HL-60 (cell line): ENCODE data around the gene GPR149.

Experiments used
- GABPA ChIP-seq: IDR thresholded peaks from 2 replicates; pipeline ENCODE4 v1.6.1; 2012; ENCODE audit warnings: low read depth
- POLR2AphosphoS5 ChIP-seq: IDR thresholded peaks from 2 replicates; pipeline ENCODE4 v1.6.1; 2012; ENCODE audit warnings: low read depth
- TF ChIP-seq, protein P1 (sequence below): IDR thresholded peaks from one replicate; pipeline ENCODE4 v1.5.1; 2011; ENCODE audit warnings: low read length, control low read depth, inconsistent platforms; ENCODE audit not compliant: insufficient read depth
- TF ChIP-seq, protein P2 (sequence below): IDR thresholded peaks from 2 replicates; pipeline ENCODE4 v1.6.1; 2012; ENCODE audit warnings: low read depth; ENCODE audit not compliant: insufficient replicate concordance

DNA sequence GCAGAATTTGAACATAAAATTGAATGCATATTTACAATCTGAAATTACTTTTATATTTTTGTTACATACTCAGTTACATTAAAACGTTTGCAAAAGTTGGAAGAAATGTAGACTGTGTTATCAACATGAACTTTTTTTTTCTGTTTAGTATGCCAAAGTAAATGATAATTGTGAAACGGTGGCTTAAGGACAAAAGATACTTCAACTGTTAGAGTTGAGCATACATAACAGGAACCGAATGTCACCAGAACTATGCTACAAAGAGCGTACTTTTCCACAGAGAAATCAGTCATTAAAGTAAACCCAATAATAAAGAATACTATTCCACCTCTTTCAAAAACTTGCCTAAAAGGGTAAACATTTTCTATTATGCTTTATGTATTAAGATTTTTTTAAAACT is 91.4 kb downstream of the GPR149 start:
- TF ChIP-seq, protein P1, sequence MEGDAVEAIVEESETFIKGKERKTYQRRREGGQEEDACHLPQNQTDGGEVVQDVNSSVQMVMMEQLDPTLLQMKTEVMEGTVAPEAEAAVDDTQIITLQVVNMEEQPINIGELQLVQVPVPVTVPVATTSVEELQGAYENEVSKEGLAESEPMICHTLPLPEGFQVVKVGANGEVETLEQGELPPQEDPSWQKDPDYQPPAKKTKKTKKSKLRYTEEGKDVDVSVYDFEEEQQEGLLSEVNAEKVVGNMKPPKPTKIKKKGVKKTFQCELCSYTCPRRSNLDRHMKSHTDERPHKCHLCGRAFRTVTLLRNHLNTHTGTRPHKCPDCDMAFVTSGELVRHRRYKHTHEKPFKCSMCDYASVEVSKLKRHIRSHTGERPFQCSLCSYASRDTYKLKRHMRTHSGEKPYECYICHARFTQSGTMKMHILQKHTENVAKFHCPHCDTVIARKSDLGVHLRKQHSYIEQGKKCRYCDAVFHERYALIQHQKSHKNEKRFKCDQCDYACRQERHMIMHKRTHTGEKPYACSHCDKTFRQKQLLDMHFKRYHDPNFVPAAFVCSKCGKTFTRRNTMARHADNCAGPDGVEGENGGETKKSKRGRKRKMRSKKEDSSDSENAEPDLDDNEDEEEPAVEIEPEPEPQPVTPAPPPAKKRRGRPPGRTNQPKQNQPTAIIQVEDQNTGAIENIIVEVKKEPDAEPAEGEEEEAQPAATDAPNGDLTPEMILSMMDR = no peak
- TF ChIP-seq GABPA (no peak), POLR2AphosphoS5 (no peak)
- TF ChIP-seq, protein P2, sequence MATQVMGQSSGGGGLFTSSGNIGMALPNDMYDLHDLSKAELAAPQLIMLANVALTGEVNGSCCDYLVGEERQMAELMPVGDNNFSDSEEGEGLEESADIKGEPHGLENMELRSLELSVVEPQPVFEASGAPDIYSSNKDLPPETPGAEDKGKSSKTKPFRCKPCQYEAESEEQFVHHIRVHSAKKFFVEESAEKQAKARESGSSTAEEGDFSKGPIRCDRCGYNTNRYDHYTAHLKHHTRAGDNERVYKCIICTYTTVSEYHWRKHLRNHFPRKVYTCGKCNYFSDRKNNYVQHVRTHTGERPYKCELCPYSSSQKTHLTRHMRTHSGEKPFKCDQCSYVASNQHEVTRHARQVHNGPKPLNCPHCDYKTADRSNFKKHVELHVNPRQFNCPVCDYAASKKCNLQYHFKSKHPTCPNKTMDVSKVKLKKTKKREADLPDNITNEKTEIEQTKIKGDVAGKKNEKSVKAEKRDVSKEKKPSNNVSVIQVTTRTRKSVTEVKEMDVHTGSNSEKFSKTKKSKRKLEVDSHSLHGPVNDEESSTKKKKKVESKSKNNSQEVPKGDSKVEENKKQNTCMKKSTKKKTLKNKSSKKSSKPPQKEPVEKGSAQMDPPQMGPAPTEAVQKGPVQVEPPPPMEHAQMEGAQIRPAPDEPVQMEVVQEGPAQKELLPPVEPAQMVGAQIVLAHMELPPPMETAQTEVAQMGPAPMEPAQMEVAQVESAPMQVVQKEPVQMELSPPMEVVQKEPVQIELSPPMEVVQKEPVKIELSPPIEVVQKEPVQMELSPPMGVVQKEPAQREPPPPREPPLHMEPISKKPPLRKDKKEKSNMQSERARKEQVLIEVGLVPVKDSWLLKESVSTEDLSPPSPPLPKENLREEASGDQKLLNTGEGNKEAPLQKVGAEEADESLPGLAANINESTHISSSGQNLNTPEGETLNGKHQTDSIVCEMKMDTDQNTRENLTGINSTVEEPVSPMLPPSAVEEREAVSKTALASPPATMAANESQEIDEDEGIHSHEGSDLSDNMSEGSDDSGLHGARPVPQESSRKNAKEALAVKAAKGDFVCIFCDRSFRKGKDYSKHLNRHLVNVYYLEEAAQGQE = no peak
